ENCODE results near the gene DVL1. TPM values are rescaled to one million over a fixed set of nuclear protein-coding genes. Genes with fewer than 3 reads are reported as not detected.

Gene DVL1
- total RNA-seq, 6 donors from 2014 or later, result 71.8 to 205 (median 90.6) TPM

- Histone ChIP-seq H3K4me1 (peaks cover 31 to 41% (median 36%) of the 10 kb centered on the region in 4 donors), H3K27me3 (no peaks in the 10 kb centered on the region), H3K36me3 (no peaks in the 10 kb centered on the region), H3K27ac (peak overlapping the region in 2 of 4 donors; percentile 2 to 80), H3K9me3 (no peaks in the 10 kb centered on the region), H3K4me3 (no peak overlapping the region)
- 83 to 89% methylated on average over 13 of the region's 13 CpGs for WGBS, 2 donors
- peak in 1 of 2 donors; percentile 25 for DNase-seq
- TF ChIP-seq EP300 (IDR thresholded peaks at IDR 0.05) (no peak), POLR2A (IDR thresholded peaks at IDR 0.05) (no peak), POLR2AphosphoS5 (IDR thresholded peaks at IDR 0.05) (no peak), CTCF (IDR thresholded peaks at IDR 0.05) (no peak)
- no peak for ATAC-seq (ENCODE audit: low FRiP score in 2 of 2)
These were observed 45.5 kb downstream of the DVL1 start for GRCh38 chr1:1303736-1304135.

GRCh38 chr1:1302951-1303509 is 46.2 kb downstream of the DVL1 start:
- DNase-seq, result peak in 1 of 2 donors; percentile 80
- Histone ChIP-seq H3K36me3 (peaks cover 0 to 2% (median 0%) of the 10 kb centered on the region in 4 donors), H3K27ac (no peak overlapping the region), H3K9me3 (no peaks in the 10 kb centered on the region), H3K4me3 (no peak overlapping the region), H3K4me1 (peaks cover 31 to 41% (median 36%) of the 10 kb centered on the region in 4 donors), H3K27me3 (no peaks in the 10 kb centered on the region)
- TF ChIP-seq POLR2AphosphoS5 (IDR thresholded peaks at IDR 0.05) (no peak), EP300 (IDR thresholded peaks at IDR 0.05) (no peak), POLR2A (IDR thresholded peaks at IDR 0.05) (no peak), CTCF (IDR thresholded peaks at IDR 0.05) (no peak)
- WGBS, 2 donors, result 91 to 92% methylated on average over 11 to 26 of the region's 31 CpGs
- ATAC-seq (ENCODE audit: low FRiP score in 2 of 2), result no peak

GRCh38 chr1:1302006-1302430 is 47.2 kb downstream of the DVL1 start:
- ATAC-seq (ENCODE audit: low FRiP score in 2 of 2), result no peak
- Histone ChIP-seq H3K4me3 (no peak overlapping the region), H3K27me3 (no peaks in the 10 kb centered on the region), H3K9me3 (no peaks in the 10 kb centered on the region), H3K4me1 (peaks cover 31 to 35% (median 34%) of the 10 kb centered on the region in 4 donors), H3K27ac (no peak overlapping the region), H3K36me3 (peaks cover 0 to 8% (median 2%) of the 10 kb centered on the region in 4 donors)
- TF ChIP-seq CTCF (IDR thresholded peaks at IDR 0.05) (peak in 3 of 6 experiments; percentile 16 to 36 (median 24)), EP300 (IDR thresholded peaks at IDR 0.05) (no peak), POLR2AphosphoS5 (IDR thresholded peaks at IDR 0.05) (no peak), POLR2A (IDR thresholded peaks at IDR 0.05) (no peak)
- 87 to 95% methylated on average over 4 to 7 of the region's 9 CpGs for WGBS, 2 donors
- peak in 1 of 2 donors; percentile 57 for DNase-seq

- Histone ChIP-seq H3K36me3 (peaks cover 0 to 24% (median 6%) of the 10 kb centered on the region in 4 donors), H3K27me3 (no peaks in the 10 kb centered on the region), H3K27ac (no peak overlapping the region), H3K9me3 (no peaks in the 10 kb centered on the region), H3K4me1 (peaks cover 15 to 19% (median 17%) of the 10 kb centered on the region in 4 donors), H3K4me3 (no peak overlapping the region)
- 92 to 93% methylated on average over 10 to 12 of the region's 12 CpGs for WGBS, 2 donors
- peak in 1 of 2 donors; percentile 53 for DNase-seq
- ATAC-seq (ENCODE audit: low FRiP score in 2 of 2), result no peak
- TF ChIP-seq EP300 (IDR thresholded peaks at IDR 0.05), result no peak
- TF ChIP-seq POLR2A (IDR thresholded peaks at IDR 0.05), result no peak
- no peak for TF ChIP-seq POLR2AphosphoS5 (IDR thresholded peaks at IDR 0.05)
- no peak for TF ChIP-seq CTCF (IDR thresholded peaks at IDR 0.05)
These were observed 48.9 kb downstream of the DVL1 start for GRCh38 chr1:1300352-1300739.

Data from upper lobe of left lung (tissue), 6 donors.